Kidney (tissue), 14 donors: ENCODE data around the gene SRPK1. TPM values are rescaled to one million over a fixed set of nuclear protein-coding genes. Genes with fewer than 3 reads are reported as not detected.

Experiments
- DNase-seq, 5 donors: peaks; one replicate each; pipeline ENCODE4 v3.0.0-alpha.2; 2013 to 2020
- FAIRE-seq: peaks from 2 replicates; lab custom pipeline; 2012; peaks lifted over from hg19 to GRCh38; lab: Jason Lieb, UNC
- H3K27ac ChIP-seq, 2 donors: one replicate each; pipeline ENCODE4 v1.7.0; 2013; ENCODE audit warnings: low read depth in 2 of 2, low read length in 2 of 2, inconsistent platforms in 1 of 2
- H3K27me3 ChIP-seq: one replicate; pipeline ENCODE4 v1.7.1; 2013; ENCODE audit warnings: low read length, inconsistent platforms; ENCODE audit not compliant: control insufficient read depth, insufficient read depth
- H3K36me3 ChIP-seq, 3 donors: one replicate each; pipeline versions ENCODE4 v1.7.0 to v1.7.1; 2013; ENCODE audit warnings: low read length in 3 of 3, control low read depth in 1 of 3, inconsistent platforms in 1 of 3; ENCODE audit not compliant: insufficient read depth in 3 of 3, control insufficient read depth in 2 of 3
- H3K4me1 ChIP-seq, 3 donors: one replicate each; pipeline versions ENCODE4 v1.7.0 to v1.7.1; 2013; ENCODE audit warnings: low read length in 3 of 3, inconsistent platforms in 1 of 3, low read depth in 1 of 3; ENCODE audit not compliant: control insufficient read depth in 2 of 3, insufficient read depth in 2 of 3
- H3K4me3 ChIP-seq, 3 donors: one replicate each; pipeline versions ENCODE4 v1.7.0 to v1.8.1; 2013; ENCODE audit warnings: low read length in 3 of 3, control low read depth in 1 of 3, inconsistent platforms in 1 of 3
- H3K9ac ChIP-seq, 3 donors: one replicate each; pipeline versions ENCODE4 v1.7.0 to v1.7.1; 2013; ENCODE audit warnings: low read length in 3 of 3, control low read depth in 1 of 3, inconsistent platforms in 1 of 3
- H3K9me3 ChIP-seq, 3 donors: one replicate each; pipeline versions ENCODE4 v1.7.0 to v1.7.1; 2013; ENCODE audit warnings: low read length in 3 of 3, control low read depth in 1 of 3, inconsistent platforms in 1 of 3; ENCODE audit not compliant: control insufficient read depth in 2 of 3, insufficient read depth in 1 of 3
- CTCF ChIP-seq: IDR thresholded peaks from 3 replicates; pipeline ENCODE4 v1.5.1; 2012; ENCODE audit warnings: mild to moderate bottlenecking, moderate library complexity, borderline replicate concordance; ENCODE audit not compliant: insufficient read depth; ENCODE audit errors: extremely low read depth
- intact Hi-C: fragments of 100-400 bp; cut with DNase I; formaldehyde crosslinking; loops from one replicate; pipeline ENCODE4 v1.11.1; 2022
- polyA plus RNA-seq: library from polyadenylated mRNA; stranded (reverse); fragments of 350-450 nt; fragmentation: Illumina TruSeq; extraction: RNeasy Lipid Tissue Mini Kit (QIAGEN cat#74804); gene quantifications from one replicate; pipeline ENCODE4 v1.2.3, GENCODE V29; 2014; ENCODE audit warnings: low read depth, low replicate concordance; ENCODE audit not compliant: insufficient read depth
- total RNA-seq: library from RNA; stranded (reverse); fragmentation: NEBNext Ultra II Directional; extraction: Animal tissue kit (Norgen Biotek cat#: 25700); gene quantifications from one replicate; pipeline ENCODE4 v1.2.1, GENCODE V29; 2021
- donor health status: control.
- donor health status: control.
- donor health status: control.
- donor health status: control.
- donor health status: control.
- donor health status: DM: yes; HTN: yes; CAD: no.
- donor health status: Normal renal cell carcinoma (clear cell type).

SRPK1 gene
- total and polyA plus RNA-seq, 2 donors from 2014 or later, result 12.2 to 35.3 TPM

GRCh38 chr6:35804996-35805736, 115.7 kb downstream of the SRPK1 start, which contains the start of gene LHFPL5:
Gene LHFPL5, plus strand, starts transcription at chr6:35805352. Its CDS starts 319 bp downstream, at chr6:35805671.
- peak; percentile 76 to 89 (median 81) for DNase-seq
- FAIRE-seq, result no peak
- Histone ChIP-seq H3K9ac (no peak within 1 kb of the TSS), H3K27ac (no peak within 1 kb of the TSS), H3K4me1 (no peaks in the 10 kb centered on the region), H3K9me3 (no peaks in the 10 kb centered on the region), H3K27me3 (no peaks in the 10 kb centered on the region), H3K4me3 (peak within 1 kb of the TSS in 1 of 3 donors; percentile 53), H3K36me3 (no peaks in the 10 kb centered on the region)
- TF ChIP-seq CTCF, result no peak
- intact Hi-C loops, result no loop called here

DNA sequence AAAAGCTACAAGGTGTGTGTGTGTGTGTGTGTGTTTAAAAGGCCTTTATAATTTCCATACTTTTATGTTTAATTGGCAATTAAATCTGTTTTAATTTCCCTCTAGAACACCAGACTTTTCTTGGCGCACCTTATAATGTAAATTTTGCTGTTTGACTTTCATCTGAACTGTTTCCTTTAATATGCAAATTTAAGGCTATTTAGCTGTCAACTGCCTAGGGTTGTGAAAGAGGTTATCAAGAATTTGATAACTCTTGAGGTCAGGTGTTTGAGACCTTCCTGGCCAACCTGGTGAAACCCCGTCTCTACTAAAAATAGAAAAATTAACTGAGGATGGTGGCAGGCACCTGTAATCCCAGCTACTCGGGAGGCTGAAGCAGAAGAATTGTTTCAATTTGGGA, 119.8 kb downstream of the SRPK1 start:
- H3K9ac ChIP-seq, result no peak overlapping the region
- intact Hi-C loops, result no loop called here
- H3K27ac ChIP-seq, result no peak overlapping the region
- FAIRE-seq (no peak), DNase-seq (no peak)
- H3K27me3 ChIP-seq, result no peaks in the 10 kb centered on the region
- H3K4me1 ChIP-seq, result no peaks in the 10 kb centered on the region
- no peak overlapping the region for H3K4me3 ChIP-seq
- H3K9me3 ChIP-seq, result no peaks in the 10 kb centered on the region
- H3K36me3 ChIP-seq, result no peaks in the 10 kb centered on the region
- no peak for TF ChIP-seq CTCF

DNA sequence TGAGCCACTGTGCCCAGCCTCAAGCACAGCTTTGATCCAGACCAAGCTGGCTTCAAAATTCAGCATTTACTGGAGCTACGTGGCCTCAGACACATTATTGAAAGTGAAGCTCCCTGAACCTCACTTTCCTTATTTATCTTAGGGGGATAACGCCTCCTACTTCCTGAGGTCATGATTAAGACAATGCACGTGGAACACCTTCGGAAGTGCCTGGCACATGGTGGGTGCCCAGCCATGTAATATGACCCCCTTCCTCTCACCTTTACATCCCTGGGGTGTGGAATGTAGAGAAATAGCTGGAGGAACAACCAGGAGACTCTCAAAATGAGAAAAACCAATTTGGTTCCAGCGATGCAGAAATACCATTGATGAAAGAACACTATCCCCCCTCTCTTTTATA, 122.2 kb downstream of the SRPK1 start:
- FAIRE-seq (no peak), DNase-seq (no peak)
- Histone ChIP-seq H3K27ac (no peak overlapping the region), H3K9ac (no peak overlapping the region), H3K9me3 (no peaks in the 10 kb centered on the region), H3K36me3 (no peaks in the 10 kb centered on the region), H3K4me3 (no peak overlapping the region), H3K27me3 (no peaks in the 10 kb centered on the region), H3K4me1 (no peaks in the 10 kb centered on the region)
- intact Hi-C loops, result no loop called here
- no peak for TF ChIP-seq CTCF
